Progenitor cell of endocrine pancreas (in vitro differentiated cells): ENCODE measurements around the gene KLHL28. TPM values are rescaled to one million over a fixed set of nuclear protein-coding genes. Genes with fewer than 3 reads are reported as not detected.

Source experiments
- DNase-seq: peaks from one replicate; pipeline ENCODE4 v3.0.0; 2021; ENCODE audit warnings: low spot score; ENCODE audit not compliant: unreplicated experiment
- H3K27ac Mint-ChIP-seq: 2 replicates; pipeline ENCODE4 v1.8.0; 2021; ENCODE audit warnings: mild to moderate bottlenecking, moderate library complexity, mixed read lengths
- H3K27me3 Mint-ChIP-seq: 2 replicates; pipeline ENCODE4 v1.8.0; 2021; ENCODE audit warnings: mixed read lengths
- H3K36me3 Mint-ChIP-seq: 2 replicates; pipeline ENCODE4 v1.8.0; 2022; ENCODE audit warnings: mixed read lengths; ENCODE audit not compliant: insufficient read depth
- H3K4me1 Mint-ChIP-seq: 2 replicates; pipeline ENCODE4 v1.8.0; 2021; ENCODE audit warnings: low read depth, mixed read lengths
- H3K4me3 Mint-ChIP-seq: 2 replicates; pipeline ENCODE4 v1.8.0; 2021; ENCODE audit warnings: low read depth, mild to moderate bottlenecking, moderate library complexity, mixed read lengths
- H3K9me3 Mint-ChIP-seq: 2 replicates; pipeline ENCODE4 v1.8.0; 2021; ENCODE audit warnings: low read depth, mixed read lengths
- total RNA-seq: library from RNA; stranded (reverse); gene quantifications from 2 replicates; pipeline ENCODE4 v1.2.1, GENCODE V29; 2021
- TF ChIP-seq, protein P1 (sequence below): fragments of 200-600 bp; sonication (generic); IDR thresholded peaks from one replicate; pipeline ENCODE4 v1.5.0; 2021; ENCODE audit warnings: antibody characterized with exemption, mild to moderate bottlenecking; ENCODE audit not compliant: unreplicated experiment

The KLHL28 gene
- total RNA-seq, 1 donor from 2014 or later = 17.9 TPM

DNA sequence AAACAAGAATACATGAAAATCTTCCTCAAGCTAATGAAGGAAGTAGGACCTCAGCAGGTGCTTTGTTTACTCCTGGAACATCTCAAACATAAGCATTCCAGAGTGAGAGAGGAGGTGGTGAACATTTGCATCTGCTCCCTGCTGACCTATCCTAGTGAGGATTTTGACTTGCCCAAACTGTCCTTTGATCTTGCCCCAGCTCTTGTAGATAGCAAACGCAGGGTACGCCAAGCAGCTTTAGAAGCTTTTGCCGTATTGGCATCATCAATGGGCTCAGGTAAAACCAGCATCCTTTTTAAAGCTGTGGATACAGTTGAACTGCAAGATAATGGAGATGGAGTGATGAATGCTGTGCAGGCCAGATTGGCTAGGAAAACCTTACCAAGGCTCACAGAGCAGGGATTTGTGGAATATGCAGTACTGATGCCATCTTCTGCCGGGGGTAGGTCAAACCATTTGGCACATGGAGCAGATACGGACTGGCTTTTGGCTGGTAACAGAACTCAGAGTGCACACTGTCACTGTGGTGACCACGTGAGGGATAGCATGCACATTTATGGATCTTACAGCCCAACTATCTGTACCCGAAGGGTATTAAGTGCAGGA is 2.1 kb upstream of the KLHL28 start:
- Mint-ChIP-seq H3K27ac (peak overlapping the region; percentile 23), H3K4me1 (peaks cover 48% of the 10 kb centered on the region), H3K27me3 (no peaks in the 10 kb centered on the region)

GRCh38 chr14:44963044-44963528 is 1.3 kb upstream of the KLHL28 start:
- TF ChIP-seq, protein P1, sequence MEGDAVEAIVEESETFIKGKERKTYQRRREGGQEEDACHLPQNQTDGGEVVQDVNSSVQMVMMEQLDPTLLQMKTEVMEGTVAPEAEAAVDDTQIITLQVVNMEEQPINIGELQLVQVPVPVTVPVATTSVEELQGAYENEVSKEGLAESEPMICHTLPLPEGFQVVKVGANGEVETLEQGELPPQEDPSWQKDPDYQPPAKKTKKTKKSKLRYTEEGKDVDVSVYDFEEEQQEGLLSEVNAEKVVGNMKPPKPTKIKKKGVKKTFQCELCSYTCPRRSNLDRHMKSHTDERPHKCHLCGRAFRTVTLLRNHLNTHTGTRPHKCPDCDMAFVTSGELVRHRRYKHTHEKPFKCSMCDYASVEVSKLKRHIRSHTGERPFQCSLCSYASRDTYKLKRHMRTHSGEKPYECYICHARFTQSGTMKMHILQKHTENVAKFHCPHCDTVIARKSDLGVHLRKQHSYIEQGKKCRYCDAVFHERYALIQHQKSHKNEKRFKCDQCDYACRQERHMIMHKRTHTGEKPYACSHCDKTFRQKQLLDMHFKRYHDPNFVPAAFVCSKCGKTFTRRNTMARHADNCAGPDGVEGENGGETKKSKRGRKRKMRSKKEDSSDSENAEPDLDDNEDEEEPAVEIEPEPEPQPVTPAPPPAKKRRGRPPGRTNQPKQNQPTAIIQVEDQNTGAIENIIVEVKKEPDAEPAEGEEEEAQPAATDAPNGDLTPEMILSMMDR = no peak
- Mint-ChIP-seq H3K27me3 (no peaks in the 10 kb centered on the region), H3K27ac (no peak overlapping the region), H3K4me1 (peaks cover 53% of the 10 kb centered on the region), H3K4me3 (no peak overlapping the region), H3K36me3 (peaks cover 11% of the 10 kb centered on the region), H3K9me3 (no peaks in the 10 kb centered on the region)
- DNase-seq = no peak

More for the DNA sequence above, 2.1 kb upstream of the KLHL28 start:
- peaks cover 4% of the 10 kb centered on the region for H3K9me3 Mint-ChIP-seq
- TF ChIP-seq, protein P1 = no peak
- no peak for DNase-seq
- no peak overlapping the region for H3K4me3 Mint-ChIP-seq
- peaks cover 17% of the 10 kb centered on the region for H3K36me3 Mint-ChIP-seq

DNA sequence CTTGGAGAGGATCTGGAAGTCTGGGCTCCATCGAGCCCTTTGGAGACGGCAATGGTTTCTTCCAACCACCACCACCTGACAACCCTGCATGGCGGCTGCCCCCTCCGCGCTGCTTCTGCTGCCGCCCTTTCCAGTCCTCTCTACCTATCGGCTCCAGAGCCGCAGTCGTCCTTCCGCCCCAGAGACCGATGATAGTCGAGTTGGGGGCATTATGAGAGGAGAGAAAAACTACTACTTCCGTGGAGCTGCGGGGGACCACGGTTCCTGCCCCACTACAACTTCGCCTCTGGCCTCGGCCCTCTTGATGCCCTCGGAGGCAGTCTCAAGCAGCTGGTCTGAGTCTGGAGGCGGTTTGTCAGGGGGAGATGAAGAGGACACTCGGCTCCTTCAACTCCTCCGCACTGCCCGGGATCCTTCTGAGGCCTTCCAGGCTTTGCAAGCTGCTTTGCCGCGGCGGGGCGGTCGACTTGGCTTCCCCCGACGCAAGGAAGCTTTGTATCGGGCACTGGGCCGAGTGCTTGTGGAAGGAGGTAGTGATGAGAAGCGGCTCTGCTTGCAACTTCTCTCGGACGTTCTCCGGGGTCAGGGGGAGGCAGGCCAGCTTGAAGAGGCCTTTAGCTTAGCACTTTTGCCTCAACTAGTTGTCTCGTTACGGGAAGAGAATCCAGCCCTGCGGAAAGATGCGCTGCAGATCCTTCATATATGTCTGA is 742 bp upstream of the KLHL28 start:
- peak; percentile 18 for DNase-seq

DNA sequence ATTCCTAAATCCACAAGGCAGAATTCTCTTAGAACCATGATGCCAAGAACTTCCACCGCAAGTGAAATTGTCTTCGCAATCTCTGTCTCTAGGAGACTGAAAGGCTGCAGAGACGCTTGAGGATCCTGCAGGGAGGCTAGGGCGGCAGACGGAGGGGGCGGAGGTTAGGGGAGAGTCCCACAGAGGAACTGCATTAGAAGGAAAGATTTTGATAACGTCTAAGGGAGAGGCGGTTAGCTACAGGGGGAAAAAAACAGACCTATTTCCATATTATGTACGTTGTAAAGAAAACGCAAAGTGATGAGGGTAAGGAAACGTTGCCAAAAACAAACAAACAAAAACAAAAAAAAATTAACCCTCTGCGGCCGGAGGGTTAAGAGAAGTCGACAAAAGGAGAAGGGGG is 595 bp downstream of the KLHL28 start:
- Mint-ChIP-seq H3K27ac (no peak overlapping the region), H3K36me3 (peaks cover 2% of the 10 kb centered on the region), H3K4me1 (peaks cover 44% of the 10 kb centered on the region), H3K4me3 (no peak overlapping the region), H3K9me3 (no peaks in the 10 kb centered on the region), H3K27me3 (no peaks in the 10 kb centered on the region)
- no peak for DNase-seq
- TF ChIP-seq, protein P1 = no peak

More for the DNA sequence above, 742 bp upstream of the KLHL28 start:
- H3K4me1 Mint-ChIP-seq = peaks cover 54% of the 10 kb centered on the region
- H3K27ac Mint-ChIP-seq = no peak overlapping the region
- peaks cover 8% of the 10 kb centered on the region for H3K36me3 Mint-ChIP-seq
- no peaks in the 10 kb centered on the region for H3K27me3 Mint-ChIP-seq
- no peak overlapping the region for H3K4me3 Mint-ChIP-seq
- no peaks in the 10 kb centered on the region for H3K9me3 Mint-ChIP-seq
- TF ChIP-seq, protein P1 = no peak

GRCh38 chr14:44960646-44961045 is 1.1 kb downstream of the KLHL28 start:
- no peaks in the 10 kb centered on the region for H3K9me3 Mint-ChIP-seq
- H3K27ac Mint-ChIP-seq = peak overlapping the region; percentile 17
- H3K4me1 Mint-ChIP-seq = peaks cover 43% of the 10 kb centered on the region
- H3K4me3 Mint-ChIP-seq = no peak overlapping the region
- DNase-seq = no peak
- TF ChIP-seq, protein P1 = no peak
- H3K27me3 Mint-ChIP-seq = no peaks in the 10 kb centered on the region
- H3K36me3 Mint-ChIP-seq = peaks cover 2% of the 10 kb centered on the region
